Measurements from ENCODE around the gene CPOX.
"Not testable (repeated sequence)": the region's sequence is repeated elsewhere in the genome, so short reads cannot be mapped to it uniquely, and the experiment has no call there.

- TF ChIP-seq POLR2A (IDR thresholded peaks at IDR 0.05) = not testable (repeated sequence)
- TF ChIP-seq, protein P1, sequence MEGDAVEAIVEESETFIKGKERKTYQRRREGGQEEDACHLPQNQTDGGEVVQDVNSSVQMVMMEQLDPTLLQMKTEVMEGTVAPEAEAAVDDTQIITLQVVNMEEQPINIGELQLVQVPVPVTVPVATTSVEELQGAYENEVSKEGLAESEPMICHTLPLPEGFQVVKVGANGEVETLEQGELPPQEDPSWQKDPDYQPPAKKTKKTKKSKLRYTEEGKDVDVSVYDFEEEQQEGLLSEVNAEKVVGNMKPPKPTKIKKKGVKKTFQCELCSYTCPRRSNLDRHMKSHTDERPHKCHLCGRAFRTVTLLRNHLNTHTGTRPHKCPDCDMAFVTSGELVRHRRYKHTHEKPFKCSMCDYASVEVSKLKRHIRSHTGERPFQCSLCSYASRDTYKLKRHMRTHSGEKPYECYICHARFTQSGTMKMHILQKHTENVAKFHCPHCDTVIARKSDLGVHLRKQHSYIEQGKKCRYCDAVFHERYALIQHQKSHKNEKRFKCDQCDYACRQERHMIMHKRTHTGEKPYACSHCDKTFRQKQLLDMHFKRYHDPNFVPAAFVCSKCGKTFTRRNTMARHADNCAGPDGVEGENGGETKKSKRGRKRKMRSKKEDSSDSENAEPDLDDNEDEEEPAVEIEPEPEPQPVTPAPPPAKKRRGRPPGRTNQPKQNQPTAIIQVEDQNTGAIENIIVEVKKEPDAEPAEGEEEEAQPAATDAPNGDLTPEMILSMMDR (IDR thresholded peaks at IDR 0.05) = not testable (repeated sequence)
These were observed 48.3 kb upstream of the CPOX start for GRCh38 chr3:98641756-98642155.

Data from Peyer's patch (tissue), 4 donors.